RWPE1 (cell line): ENCODE data around the gene CDH11.

Experiments
- CTCF ChIA-PET: fragments of 350-600 bp; sonication (Branson Sonifier 250); formaldehyde crosslinking; extraction: SDS; loops from one replicate; lab custom pipeline; 2021; lab: Yijun Ruan, JAX
- POLR2A ChIA-PET: fragments of 400-600 bp; formaldehyde crosslinking; extraction: SDS; loops from one replicate; lab custom pipeline; 2020; ENCODE audit warnings: antibody characterized with exemption; ENCODE audit not compliant: low non-redundant PET; lab: Yijun Ruan, JAX
- DNase-seq: peaks from one replicate; pipeline ENCODE4 v3.0.0; 2012; ENCODE audit warnings: low spot score
- H3K27ac ChIP-seq: fragments of 450-650 bp; 2 replicates; pipeline ENCODE4 v1.5.1; 2017
- CTCF ChIP-seq: fragments of 450-650 bp; conservative IDR thresholded peaks from 2 replicates; pipeline ENCODE4 v1.5.1; 2017; ENCODE audit warnings: low read depth, mild to moderate bottlenecking

Gene CDH11

GRCh38 chr16:65023802-65024201, 98.1 kb downstream of the CDH11 start:
- no peak for TF ChIP-seq CTCF
- ChIA-PET POLR2A (no interaction called here), CTCF (no interaction called here)
- DNase-seq = no peak
- H3K27ac ChIP-seq = no peak overlapping the region

- POLR2A ChIA-PET = no interaction called here
- no peak for TF ChIP-seq CTCF
- no peak overlapping the region for H3K27ac ChIP-seq
- DNase-seq = no peak
- CTCF ChIA-PET = no interaction called here
These were observed 99.8 kb downstream of the CDH11 start for GRCh38 chr16:65021852-65022595.

- POLR2A ChIA-PET = no interaction called here
- CTCF ChIA-PET = no interaction called here
- TF ChIP-seq CTCF = no peak
- no peak overlapping the region for H3K27ac ChIP-seq
- no peak for DNase-seq
These were observed 105.1 kb downstream of the CDH11 start for GRCh38 chr16:65016754-65017153.

GRCh38 chr16:65015599-65015998, 106.3 kb downstream of the CDH11 start:
- POLR2A ChIA-PET = no interaction called here
- no peak overlapping the region for H3K27ac ChIP-seq
- no peak for DNase-seq
- TF ChIP-seq CTCF = no peak
- CTCF ChIA-PET = no interaction called here

GRCh38 chr16:65012357-65012756, 109.5 kb downstream of the CDH11 start:
- no peak for DNase-seq
- ChIA-PET CTCF (interaction anchor here (0.8 kb wide), 1 partner anchor 110 kb away, joined by 3 read pairs; no protein-coding TSS in a partner anchor), POLR2A (no interaction called here)
- TF ChIP-seq CTCF = no peak
- H3K27ac ChIP-seq = no peak overlapping the region

GRCh38 chr16:65010125-65010524, 111.7 kb downstream of the CDH11 start:
- CTCF ChIA-PET = interaction anchor here (0.6 kb wide), 1 partner anchor 52 kb away, joined by 3 read pairs; no protein-coding TSS in a partner anchor
- H3K27ac ChIP-seq = no peak overlapping the region
- POLR2A ChIA-PET = no interaction called here
- DNase-seq = no peak
- TF ChIP-seq CTCF = no peak
